Suprapubic skin (tissue), 4 donors: ENCODE results near the gene CNOT4. TPM values are rescaled to one million over a fixed set of nuclear protein-coding genes. Genes with fewer than 3 reads are reported as not detected.

Experiments used
- DNase-seq, 2 donors: peaks; one replicate each; pipeline ENCODE4 v3.0.0-alpha.2; 2019; ENCODE audit warnings: low spot score in 2 of 2
- H3K27ac ChIP-seq: fragments of 200-600 bp; sonication (generic); one replicate; pipeline ENCODE4 v1.5.1; 2019
- H3K27me3 ChIP-seq: fragments of 200-600 bp; sonication (generic); one replicate; pipeline ENCODE4 v1.5.1; 2019
- H3K36me3 ChIP-seq: fragments of 200-600 bp; sonication (generic); one replicate; pipeline ENCODE4 v1.5.1; 2019
- H3K4me1 ChIP-seq: fragments of 200-600 bp; sonication (generic); one replicate; pipeline ENCODE4 v1.5.1; 2019
- H3K4me3 ChIP-seq: fragments of 200-600 bp; sonication (generic); one replicate; pipeline ENCODE4 v1.5.1; 2019; ENCODE audit warnings: mild to moderate bottlenecking
- H3K9me3 ChIP-seq: fragments of 200-600 bp; sonication (generic); one replicate; pipeline ENCODE4 v1.5.1; 2019
- EP300 ChIP-seq: sonication (generic); formaldehyde crosslinking; IDR thresholded peaks from one replicate; pipeline ENCODE4 v1.6.1; 2017; ENCODE audit warnings: antibody characterized with exemption
- POLR2A ChIP-seq, 2 donors: fragments of 450-650 bp; IDR thresholded peaks; one replicate each; pipeline ENCODE4 v1.6.1; 2017; ENCODE audit warnings: antibody characterized with exemption in 2 of 2, mild to moderate bottlenecking in 2 of 2, moderate library complexity in 2 of 2
- POLR2AphosphoS5 ChIP-seq, 3 donors: sonication (generic); formaldehyde crosslinking; IDR thresholded peaks; one replicate each; pipeline ENCODE4 v1.6.1; 2017; ENCODE audit warnings: antibody characterized with exemption in 3 of 3
- WGBS: methylation state at CpG from one replicate; pipeline ENCODE4 v1.1.5; 2018; 5-methylcytosine and 5-hydroxymethylcytosine counted together
- total RNA-seq, 4 donors: library from RNA; depleted of rRNA; stranded (reverse); fragments of >200 nt; gene quantifications; one replicate each; pipeline ENCODE4 v1.1.0, GENCODE V29; 2016
- TF ChIP-seq, protein P1 (sequence below), 2 donors: fragments of 200-600 bp in 1 of 2; fragments of 450-650 bp in 1 of 2; sonication (generic) in 1 of 2; IDR thresholded peaks; one replicate each; pipeline ENCODE4 v1.5.1; 2016 to 2019; ENCODE audit warnings: antibody characterized with exemption in 2 of 2, mild to moderate bottlenecking in 1 of 2, moderate library complexity in 1 of 2

Gene CNOT4
- total RNA-seq, 4 donors from 2014 or later = 17.2 to 32.3 (median 22.6) TPM

DNA sequence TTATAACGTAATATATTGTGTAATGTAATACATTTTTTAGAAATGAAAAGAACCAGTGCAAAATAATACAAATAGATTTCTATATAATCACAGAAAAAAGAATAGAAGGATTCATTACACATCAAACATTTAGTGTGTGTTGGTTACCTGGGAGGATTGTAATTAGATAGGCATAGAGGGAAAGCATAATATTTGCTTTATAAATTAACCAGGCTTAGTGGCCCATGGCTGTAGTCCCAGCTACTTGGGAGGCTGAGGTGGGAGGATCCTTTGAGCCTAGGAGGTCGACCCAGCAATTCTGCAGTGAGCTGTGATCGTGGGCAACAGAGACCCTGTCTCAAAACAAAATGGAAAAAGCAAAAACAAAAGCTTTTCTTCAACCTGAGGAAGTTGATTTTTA is 5.0 kb upstream of the CNOT4 start:
- Histone ChIP-seq H3K36me3 (no peaks in the 10 kb centered on the region), H3K27ac (no peak overlapping the region), H3K27me3 (no peaks in the 10 kb centered on the region), H3K4me3 (no peak overlapping the region), H3K4me1 (peaks cover 6% of the 10 kb centered on the region), H3K9me3 (no peaks in the 10 kb centered on the region)
- no peak for DNase-seq
- WGBS = 83% methylated on average over 3 of the region's 3 CpGs
- TF ChIP-seq, protein P1, sequence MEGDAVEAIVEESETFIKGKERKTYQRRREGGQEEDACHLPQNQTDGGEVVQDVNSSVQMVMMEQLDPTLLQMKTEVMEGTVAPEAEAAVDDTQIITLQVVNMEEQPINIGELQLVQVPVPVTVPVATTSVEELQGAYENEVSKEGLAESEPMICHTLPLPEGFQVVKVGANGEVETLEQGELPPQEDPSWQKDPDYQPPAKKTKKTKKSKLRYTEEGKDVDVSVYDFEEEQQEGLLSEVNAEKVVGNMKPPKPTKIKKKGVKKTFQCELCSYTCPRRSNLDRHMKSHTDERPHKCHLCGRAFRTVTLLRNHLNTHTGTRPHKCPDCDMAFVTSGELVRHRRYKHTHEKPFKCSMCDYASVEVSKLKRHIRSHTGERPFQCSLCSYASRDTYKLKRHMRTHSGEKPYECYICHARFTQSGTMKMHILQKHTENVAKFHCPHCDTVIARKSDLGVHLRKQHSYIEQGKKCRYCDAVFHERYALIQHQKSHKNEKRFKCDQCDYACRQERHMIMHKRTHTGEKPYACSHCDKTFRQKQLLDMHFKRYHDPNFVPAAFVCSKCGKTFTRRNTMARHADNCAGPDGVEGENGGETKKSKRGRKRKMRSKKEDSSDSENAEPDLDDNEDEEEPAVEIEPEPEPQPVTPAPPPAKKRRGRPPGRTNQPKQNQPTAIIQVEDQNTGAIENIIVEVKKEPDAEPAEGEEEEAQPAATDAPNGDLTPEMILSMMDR (IDR thresholded peaks at IDR 0.05) = no peak
- TF ChIP-seq POLR2AphosphoS5 (IDR thresholded peaks at IDR 0.05) = no peak
- no peak for TF ChIP-seq EP300
- TF ChIP-seq POLR2A (IDR thresholded peaks at IDR 0.05) = no peak

DNA sequence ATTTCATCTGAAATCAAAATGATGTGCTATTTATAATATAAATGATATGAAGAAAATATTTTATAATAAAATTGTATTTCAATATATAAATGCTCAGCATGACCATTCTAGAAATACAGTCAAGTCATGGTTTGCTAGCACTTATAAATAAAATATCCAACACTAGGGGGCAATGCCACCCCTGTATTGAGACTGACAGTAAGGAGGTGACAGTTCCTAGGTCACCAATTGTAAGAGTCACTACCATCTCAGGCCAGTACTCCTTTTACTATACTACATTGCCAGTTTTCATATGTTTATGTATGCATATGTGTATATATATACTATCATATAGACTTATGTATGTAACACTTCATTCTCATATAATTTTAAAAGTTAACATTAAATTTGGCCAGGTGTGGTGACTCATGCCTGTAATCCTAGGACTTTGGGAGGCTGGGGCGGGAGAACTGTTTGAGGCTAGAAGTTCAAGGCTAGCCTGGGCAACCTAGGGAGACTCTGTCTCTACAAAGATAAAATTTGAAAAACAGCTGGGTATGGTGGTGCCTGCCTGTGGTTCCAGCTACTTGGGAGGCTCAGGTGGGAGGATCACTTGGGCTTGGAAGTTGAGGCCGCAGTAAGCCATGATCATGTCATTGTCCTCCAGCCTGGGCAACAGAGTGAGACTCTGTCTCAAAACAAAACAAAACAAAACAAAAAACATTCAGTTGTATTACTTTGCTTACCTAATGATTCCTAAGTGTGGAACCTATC is 2.4 kb upstream of the CNOT4 start:
- H3K9me3 ChIP-seq = no peaks in the 10 kb centered on the region
- H3K27me3 ChIP-seq = no peaks in the 10 kb centered on the region
- DNase-seq = no peak
- H3K36me3 ChIP-seq = no peaks in the 10 kb centered on the region
- WGBS = 93% methylated on average over 2 of the region's 2 CpGs
- H3K27ac ChIP-seq = no peak overlapping the region
- TF ChIP-seq EP300 = no peak
- TF ChIP-seq, protein P1 (IDR thresholded peaks at IDR 0.05) = peak in 1 of 2 donors; percentile 34
- H3K4me1 ChIP-seq = peaks cover 21% of the 10 kb centered on the region
- H3K4me3 ChIP-seq = no peak overlapping the region

GRCh38 chr7:135510592-135511183 is 786 bp upstream of the CNOT4 start:
- Histone ChIP-seq H3K4me3 (peak overlapping the region; percentile 89), H3K9me3 (no peaks in the 10 kb centered on the region), H3K4me1 (peaks cover 27% of the 10 kb centered on the region), H3K27me3 (no peaks in the 10 kb centered on the region), H3K36me3 (no peaks in the 10 kb centered on the region), H3K27ac (no peak overlapping the region)
- under 1% methylated on average over 17 of the region's 17 CpGs for WGBS
- TF ChIP-seq POLR2AphosphoS5 (IDR thresholded peaks at IDR 0.05) = no peak
- DNase-seq = no peak

DNA sequence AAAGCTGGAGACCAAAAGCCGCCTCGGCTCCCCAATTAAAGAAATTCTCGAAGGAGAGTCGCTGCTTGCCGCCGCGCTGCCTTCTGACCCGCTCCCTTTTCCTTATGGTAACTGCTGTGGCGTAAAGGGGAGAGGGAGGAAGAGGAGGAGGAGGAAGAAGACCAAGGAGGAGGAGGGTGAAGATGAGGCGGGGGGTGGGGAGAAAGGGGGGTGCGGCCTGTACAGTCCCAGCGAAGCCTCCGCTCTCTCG is 388 bp downstream of the CNOT4 start:
- peak overlapping the region; percentile 89 for H3K4me3 ChIP-seq
- peak overlapping the region; percentile 97 for H3K27ac ChIP-seq
- H3K4me1 ChIP-seq = peaks cover 27% of the 10 kb centered on the region
- TF ChIP-seq POLR2AphosphoS5 (IDR thresholded peaks at IDR 0.05) = no peak
- no peak for TF ChIP-seq POLR2A (IDR thresholded peaks at IDR 0.05)
- no peak for TF ChIP-seq EP300
- TF ChIP-seq, protein P1 (IDR thresholded peaks at IDR 0.05) = no peak
- H3K27me3 ChIP-seq = no peaks in the 10 kb centered on the region
- H3K9me3 ChIP-seq = no peaks in the 10 kb centered on the region
- 0% methylated on average over 14 of the region's 14 CpGs for WGBS
- H3K36me3 ChIP-seq = no peaks in the 10 kb centered on the region
- no peak for DNase-seq

GRCh38 chr7:135508883-135509588 is 866 bp downstream of the CNOT4 start:
- Histone ChIP-seq H3K36me3 (no peaks in the 10 kb centered on the region), H3K4me3 (peak overlapping the region; percentile 89), H3K27me3 (no peaks in the 10 kb centered on the region), H3K9me3 (no peaks in the 10 kb centered on the region), H3K27ac (peak overlapping the region; percentile 97), H3K4me1 (peaks cover 27% of the 10 kb centered on the region)
- DNase-seq = no peak
- under 1% methylated on average over 17 of the region's 17 CpGs for WGBS
- TF ChIP-seq POLR2A (IDR thresholded peaks at IDR 0.05) = no peak
- no peak for TF ChIP-seq POLR2AphosphoS5 (IDR thresholded peaks at IDR 0.05)
- TF ChIP-seq, protein P1 (IDR thresholded peaks at IDR 0.05) = no peak
- no peak for TF ChIP-seq EP300
